ENCODE results near the gene GHRL.

GHRL gene

GRCh38 chr3:10321630-10322351 is 29.0 kb upstream of the GHRL start:
- no peak overlapping the region for H3K4me3 ChIP-seq (ENCODE audit: low read depth, low read length)
- no peak for DNase-seq (ENCODE audit: low read depth)

GRCh38 chr3:10320320-10320677 is 27.6 kb upstream of the GHRL start:
- H3K4me3 ChIP-seq (ENCODE audit: low read depth, low read length), result peak overlapping the region; percentile 98
- DNase-seq (ENCODE audit: low read depth), result no peak
- TF ChIP-seq MYC (IDR thresholded peaks at IDR 0.05; ENCODE audit: low read depth, low read length) (no peak), POLR2A (IDR thresholded peaks at IDR 0.05; ENCODE audit: extremely low read depth, insufficient read length) (no peak), CTCF (IDR thresholded peaks at IDR 0.05; ENCODE audit: low read depth, low read length) (no peak)
- TF ChIP-seq, protein P1, sequence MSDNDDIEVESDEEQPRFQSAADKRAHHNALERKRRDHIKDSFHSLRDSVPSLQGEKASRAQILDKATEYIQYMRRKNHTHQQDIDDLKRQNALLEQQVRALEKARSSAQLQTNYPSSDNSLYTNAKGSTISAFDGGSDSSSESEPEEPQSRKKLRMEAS (IDR thresholded peaks at IDR 0.05; ENCODE audit: low read depth, low read length), result no peak

More at GRCh38 chr3:10321630-10322351, 29.0 kb upstream of the GHRL start:
- TF ChIP-seq MYC (IDR thresholded peaks at IDR 0.05; ENCODE audit: low read depth, low read length) (no peak), CTCF (IDR thresholded peaks at IDR 0.05; ENCODE audit: low read depth, low read length) (no peak), POLR2A (IDR thresholded peaks at IDR 0.05; ENCODE audit: extremely low read depth, insufficient read length) (no peak)
- TF ChIP-seq, protein P1 (IDR thresholded peaks at IDR 0.05; ENCODE audit: low read depth, low read length), result no peak

- H3K4me3 ChIP-seq (ENCODE audit: low read depth, low read length), result peak overlapping the region; percentile 98
- DNase-seq (ENCODE audit: low read depth), result no peak
- TF ChIP-seq, protein P1 (IDR thresholded peaks at IDR 0.05; ENCODE audit: low read depth, low read length), result no peak
- no peak for TF ChIP-seq POLR2A (IDR thresholded peaks at IDR 0.05; ENCODE audit: extremely low read depth, insufficient read length)
- no peak for TF ChIP-seq CTCF (IDR thresholded peaks at IDR 0.05; ENCODE audit: low read depth, low read length)
- TF ChIP-seq MYC (IDR thresholded peaks at IDR 0.05; ENCODE audit: low read depth, low read length), result no peak
Observed at GRCh38 chr3:10319804-10320203, 27.1 kb upstream of the GHRL start.

GRCh38 chr3:10319251-10319650 is 26.5 kb upstream of the GHRL start:
- H3K4me3 ChIP-seq (ENCODE audit: low read depth, low read length), result peak overlapping the region; percentile 25
- TF ChIP-seq CTCF (IDR thresholded peaks at IDR 0.05; ENCODE audit: low read depth, low read length), result no peak
- no peak for TF ChIP-seq POLR2A (IDR thresholded peaks at IDR 0.05; ENCODE audit: extremely low read depth, insufficient read length)
- TF ChIP-seq, protein P1 (IDR thresholded peaks at IDR 0.05; ENCODE audit: low read depth, low read length), result no peak
- no peak for TF ChIP-seq MYC (IDR thresholded peaks at IDR 0.05; ENCODE audit: low read depth, low read length)
- DNase-seq (ENCODE audit: low read depth), result no peak

GRCh38 chr3:10317961-10318350 is 25.2 kb upstream of the GHRL start:
- no peak for DNase-seq (ENCODE audit: low read depth)
- TF ChIP-seq CTCF (IDR thresholded peaks at IDR 0.05; ENCODE audit: low read depth, low read length), result no peak
- no peak for TF ChIP-seq MYC (IDR thresholded peaks at IDR 0.05; ENCODE audit: low read depth, low read length)
- TF ChIP-seq, protein P1 (IDR thresholded peaks at IDR 0.05; ENCODE audit: low read depth, low read length), result no peak
- TF ChIP-seq POLR2A (IDR thresholded peaks at IDR 0.05; ENCODE audit: extremely low read depth, insufficient read length), result no peak
- H3K4me3 ChIP-seq (ENCODE audit: low read depth, low read length), result no peak overlapping the region

Data from NB4 (cell line).